Testis (tissue), 2 donors: Measurements from ENCODE around the gene CYB561.

Source experiments
- CTCF ChIP-seq, 3 experiments: fragments of 450-650 bp in 2 of 3; fragments of 200-600 bp in 1 of 3; sonication (generic) in 1 of 3; IDR thresholded peaks; one replicate each; pipeline ENCODE4 v1.5.1; 2016 to 2019; ENCODE audit warnings: antibody characterized with exemption in 3 of 3, mild to moderate bottlenecking in 2 of 3, moderate library complexity in 1 of 3
- POLR2A ChIP-seq: fragments of 450-650 bp; IDR thresholded peaks from one replicate; pipeline ENCODE4 v1.6.1; 2017; ENCODE audit warnings: antibody characterized with exemption, mild to moderate bottlenecking, moderate library complexity

GRCh38 chr17:63491977-63492618 is 46.0 kb upstream of the CYB561 start:
- TF ChIP-seq CTCF (IDR thresholded peaks at IDR 0.05) (no peak), POLR2A (no peak)
